Activated T-cell treated with anti-CD3 and anti-CD28 coated beads for 48 hours (primary cell): ENCODE data around the gene PAK5.

Experiments
- DNase-seq: peaks from one replicate; pipeline ENCODE4 v3.0.0-alpha.2; 2020; ENCODE audit warnings: low read depth

PAK5 gene

DNA sequence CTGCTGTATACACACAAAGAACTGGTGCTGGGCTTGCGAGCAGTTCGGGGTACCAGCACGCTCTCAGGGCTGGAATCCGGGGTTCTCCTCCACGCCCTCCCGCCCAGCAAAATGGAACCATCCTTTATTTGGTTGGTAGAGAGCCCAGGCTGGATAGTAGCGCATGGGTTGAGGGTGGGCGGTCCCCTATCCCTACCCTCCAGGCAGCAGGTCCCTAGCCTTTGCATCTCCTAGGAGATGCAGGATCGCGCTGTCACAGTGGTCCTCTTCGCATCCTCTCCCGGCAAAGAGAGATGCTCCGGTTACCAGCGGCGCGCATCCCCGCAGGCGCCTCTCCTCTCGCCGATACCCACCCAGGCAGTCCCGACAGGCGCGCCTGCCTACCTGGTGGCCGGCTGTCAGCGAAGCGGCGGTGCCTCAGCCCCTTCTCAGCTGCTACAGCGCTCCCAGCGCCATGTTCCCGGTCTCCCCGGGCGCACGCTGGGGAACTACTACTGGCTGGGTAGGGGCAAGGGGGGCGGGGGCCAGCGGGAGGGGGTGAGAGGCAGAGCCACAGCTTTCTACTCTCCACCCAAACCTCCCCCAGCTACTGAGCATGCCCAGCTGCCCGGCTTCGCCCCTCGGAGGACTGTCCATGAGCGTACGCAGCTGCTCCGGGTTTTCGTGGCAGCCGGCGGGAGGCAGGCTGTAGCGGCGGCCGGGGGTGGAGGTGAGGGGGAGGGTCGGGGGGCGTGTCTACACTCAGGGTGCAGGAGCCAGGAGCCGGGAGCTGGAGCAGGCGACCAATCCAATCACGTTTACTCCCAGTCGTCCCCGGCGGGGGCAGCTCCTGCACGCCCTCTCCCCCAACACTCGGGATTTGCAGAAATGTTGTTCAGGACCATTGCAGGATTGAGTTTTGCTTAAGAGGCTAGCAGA lies at the start of gene PAK5:
Gene PAK5, minus strand, starts transcription at position 699 of the 918 bp plus-strand sequence. CDS start 194,748 bp downstream, outside the sequence.
- no peak for DNase-seq

- no peak for DNase-seq
Observed at GRCh38 chr20:9887706-9888105, 48.8 kb upstream of the PAK5 start.

DNA sequence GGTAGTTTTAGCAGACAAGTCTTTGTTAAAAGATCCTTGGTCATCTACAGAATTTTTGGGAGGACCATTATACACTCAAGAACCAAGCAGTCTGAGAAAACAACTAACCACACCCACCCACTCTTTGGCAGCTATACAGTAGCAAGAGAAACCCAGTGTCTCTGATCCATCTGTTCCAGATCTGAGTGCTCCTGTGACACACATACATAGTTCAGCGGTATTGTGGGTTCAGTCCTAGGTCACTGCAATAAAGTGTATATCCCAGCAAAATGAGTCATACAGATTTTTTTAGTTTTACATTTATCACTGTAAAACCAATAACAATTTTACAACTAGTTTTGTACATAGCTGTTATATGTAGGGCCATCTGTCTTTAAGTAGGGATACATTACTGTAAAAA lies 47.4 kb upstream of the PAK5 start:
- DNase-seq: no peak

DNA sequence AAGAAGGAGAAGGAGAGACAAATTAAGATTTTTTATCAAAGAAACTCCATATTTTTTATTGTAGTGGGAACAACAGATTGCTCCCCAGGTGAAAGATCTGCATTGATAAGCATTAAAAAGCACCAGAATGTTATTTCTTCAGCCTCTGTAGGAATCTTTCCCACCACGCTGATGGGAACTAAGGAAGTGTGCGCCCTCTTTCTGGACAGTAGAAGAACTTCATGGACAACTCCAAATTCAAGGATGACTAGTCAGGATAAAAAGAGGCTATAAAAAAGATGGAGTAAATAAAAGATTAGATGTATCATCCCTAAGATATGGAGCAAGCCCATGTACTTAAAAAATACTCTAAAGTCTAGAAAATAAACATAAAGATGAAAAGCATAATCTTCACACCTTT lies 45.8 kb upstream of the PAK5 start:
- DNase-seq: no peak

DNA sequence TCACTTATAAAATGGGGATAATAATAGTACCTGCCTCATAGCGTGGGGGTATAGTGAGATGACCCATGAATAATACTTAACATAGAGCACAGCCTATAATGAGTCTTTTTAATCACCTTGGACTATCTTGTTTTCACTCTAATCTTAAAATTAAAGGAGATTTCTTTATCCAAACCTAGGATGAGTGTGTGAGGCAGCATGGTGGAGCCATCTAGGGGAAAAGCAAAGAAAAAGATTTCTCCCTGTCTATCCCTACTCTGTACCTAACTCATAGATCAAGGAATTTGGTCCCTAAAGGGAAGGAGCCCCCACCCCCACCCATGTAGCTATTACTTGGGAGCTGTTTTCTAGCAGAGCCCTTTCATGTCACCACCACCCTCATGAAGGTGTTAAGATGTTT lies 45.2 kb upstream of the PAK5 start:
- DNase-seq: no peak

DNA sequence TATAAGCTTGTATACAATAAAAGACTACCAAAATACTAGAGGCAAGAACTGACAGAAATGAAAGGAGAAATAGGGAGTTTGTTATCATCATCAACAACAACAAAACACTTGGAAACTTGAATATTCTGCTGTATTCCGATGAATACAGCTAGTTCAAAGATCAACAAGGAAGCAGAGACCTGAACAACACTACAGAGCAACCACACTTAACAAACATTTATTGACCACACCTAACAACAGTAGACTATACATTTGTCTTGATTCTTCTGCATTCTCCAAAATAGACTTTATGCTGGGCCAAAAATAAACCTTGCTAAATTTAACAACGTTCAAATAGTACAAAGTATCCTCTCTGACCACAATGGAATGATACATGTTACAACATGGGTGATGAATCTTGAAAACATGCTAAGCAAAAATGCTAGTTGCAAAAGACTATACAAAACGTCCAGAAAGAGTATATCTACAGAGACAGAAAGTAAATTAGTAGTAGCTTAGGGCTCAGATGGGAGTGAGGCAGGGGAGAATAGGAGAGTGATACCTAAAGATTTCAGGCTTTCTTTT lies 39.1 kb upstream of the PAK5 start:
- DNase-seq: no peak

- no peak for DNase-seq
Observed at GRCh38 chr20:9867196-9867980, 28.5 kb upstream of the PAK5 start.

- DNase-seq: no peak
Observed at GRCh38 chr20:9852566-9852965, 13.7 kb upstream of the PAK5 start.

DNA sequence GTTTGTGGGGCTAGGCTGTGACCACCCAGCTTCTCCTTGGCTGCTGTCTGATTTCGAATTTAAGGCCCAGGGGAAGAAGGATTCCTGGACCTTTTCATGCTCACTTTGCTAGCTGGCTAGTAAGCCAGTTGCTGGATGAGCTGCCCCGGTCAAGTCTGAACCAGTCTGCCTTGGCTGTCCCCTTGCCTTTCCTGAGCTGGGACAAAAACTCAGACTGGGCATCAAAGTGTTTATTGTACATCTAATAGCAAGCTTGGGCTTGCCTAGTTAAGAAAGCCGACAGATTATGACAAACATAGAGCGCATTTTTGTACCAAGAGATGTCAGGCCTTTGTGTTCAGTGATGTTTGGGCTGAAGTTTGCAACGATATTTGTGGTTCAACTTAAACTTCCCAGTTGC lies 750 bp upstream of the PAK5 start:
- DNase-seq: no peak

GRCh38 chr20:9838035-9838377 lies 870 bp downstream of the PAK5 start:
- DNase-seq: no peak

DNA sequence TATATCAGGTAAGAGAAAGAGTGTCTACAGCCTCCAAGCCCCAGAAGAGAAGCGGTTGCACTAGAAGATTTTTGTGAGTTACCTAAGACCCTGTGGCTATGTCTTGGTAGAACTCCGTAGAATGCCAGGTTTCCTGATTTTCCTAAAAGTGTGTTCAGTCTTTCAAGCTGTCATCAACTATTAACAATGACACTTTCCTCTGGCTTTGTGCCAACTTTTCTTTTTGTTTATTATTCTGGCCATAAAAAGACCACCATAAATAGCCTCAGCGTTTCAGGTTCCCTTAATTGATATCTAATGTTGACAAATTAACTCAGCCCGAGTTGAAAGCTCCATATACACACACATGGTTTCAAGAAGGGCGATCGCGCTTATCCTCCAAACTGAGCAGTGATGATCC lies 1.2 kb downstream of the PAK5 start:
- DNase-seq: no peak

GRCh38 chr20:9835302-9835701 lies 3.6 kb downstream of the PAK5 start:
- no peak for DNase-seq

DNA sequence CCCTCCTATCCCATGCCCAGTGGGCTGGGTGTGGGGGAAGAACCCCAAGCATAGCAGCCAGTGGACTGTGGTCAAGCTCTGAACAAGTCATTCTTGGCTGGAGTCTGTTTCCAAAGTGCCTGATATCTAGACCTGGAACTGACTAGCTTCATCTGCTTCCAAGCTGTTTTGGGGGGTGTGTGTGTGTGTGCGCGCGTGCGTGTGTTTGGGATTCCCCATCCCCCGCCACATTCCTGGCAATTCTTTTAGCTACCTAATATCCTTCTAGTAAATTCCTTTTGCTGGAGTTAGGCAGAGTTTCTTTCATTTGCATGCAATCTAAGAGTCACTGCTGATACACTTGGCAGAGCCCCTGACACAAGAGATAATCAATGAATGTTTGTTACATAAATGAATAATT lies 7.8 kb downstream of the PAK5 start:
- no peak for DNase-seq

DNA sequence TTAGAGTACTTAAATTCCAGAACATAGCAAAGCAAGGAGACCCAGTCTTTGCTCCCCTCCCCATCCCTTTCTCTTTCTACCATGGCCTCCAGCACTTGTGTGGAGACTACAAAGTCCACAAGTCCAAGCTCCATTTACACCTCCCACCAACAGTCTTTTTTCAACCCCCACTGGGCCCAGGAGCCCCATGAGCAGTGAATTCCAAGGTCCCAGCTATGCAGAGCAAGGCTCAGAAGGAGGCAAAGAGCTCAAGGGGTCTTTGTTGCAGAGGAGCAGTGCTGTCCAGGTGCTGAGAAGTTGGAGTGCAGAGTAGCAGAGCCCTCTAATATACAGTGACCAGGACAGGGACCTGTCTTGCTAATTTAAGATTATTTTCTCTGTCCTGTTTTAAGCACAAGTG lies 9.0 kb downstream of the PAK5 start:
- no peak for DNase-seq

GRCh38 chr20:9817654-9818053 lies 21.2 kb downstream of the PAK5 start:
- DNase-seq: no peak

- DNase-seq: no peak
Observed at GRCh38 chr20:9815632-9816031, 23.2 kb downstream of the PAK5 start.

- no peak for DNase-seq
Observed at GRCh38 chr20:9810738-9811137, 28.1 kb downstream of the PAK5 start.

DNA sequence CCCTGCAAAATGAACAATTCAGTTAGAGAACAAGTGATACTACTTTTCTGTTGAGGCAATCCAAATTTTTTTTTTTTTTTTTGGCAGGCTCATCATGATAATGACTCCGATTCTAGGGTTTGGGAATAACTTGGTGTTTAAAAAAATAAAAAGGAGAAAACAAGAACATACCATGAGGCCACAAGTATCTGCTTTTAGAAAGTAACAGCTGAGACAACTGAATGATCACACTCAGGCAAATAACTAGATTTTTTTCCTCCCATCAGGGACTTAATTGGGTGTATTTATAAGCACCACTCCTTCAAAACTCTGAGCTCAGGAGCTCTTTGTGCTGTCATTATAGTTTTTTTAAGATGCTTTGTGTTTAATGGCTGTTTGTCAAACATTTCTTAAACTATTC lies 29.6 kb downstream of the PAK5 start:
- no peak for DNase-seq

DNA sequence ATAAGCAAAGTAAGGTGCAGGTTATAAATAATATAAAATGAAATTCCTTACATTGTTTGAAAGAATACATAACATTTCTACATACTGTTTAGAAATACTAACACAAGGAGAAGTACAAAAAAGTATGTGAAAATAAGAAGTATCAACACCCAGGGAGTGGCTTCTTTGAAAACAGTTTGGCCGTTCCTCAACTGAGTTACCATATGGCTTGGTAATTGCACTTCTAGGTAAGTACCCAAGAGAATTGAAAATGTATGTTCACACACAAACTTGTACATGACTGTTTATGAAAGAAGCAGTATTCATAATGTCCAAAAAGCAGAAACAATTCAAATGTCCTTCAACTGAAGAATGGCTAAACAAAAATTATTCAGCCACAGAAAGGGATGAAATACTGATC lies 30.7 kb downstream of the PAK5 start:
- DNase-seq: no peak

DNA sequence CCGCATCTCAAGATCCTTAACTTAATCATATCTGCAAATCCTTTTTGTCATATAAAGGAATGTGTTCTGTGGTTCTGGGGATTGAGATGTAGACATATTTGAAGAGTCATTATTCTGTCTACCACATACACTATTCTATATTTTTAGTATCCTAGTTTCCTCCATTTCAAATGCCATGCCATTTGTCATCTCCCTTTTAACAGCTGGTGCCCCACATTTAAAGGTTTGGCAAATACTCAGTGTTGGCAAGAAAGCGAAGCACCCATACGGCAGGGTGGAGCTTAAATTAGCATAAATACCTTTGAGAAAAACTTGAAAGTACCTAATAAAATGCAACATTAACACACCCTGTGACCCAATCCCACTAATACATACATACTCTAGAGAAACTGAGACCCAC lies 31.7 kb downstream of the PAK5 start:
- DNase-seq: no peak

GRCh38 chr20:9800421-9800820 lies 38.5 kb downstream of the PAK5 start:
- DNase-seq: no peak

- DNase-seq: no peak
Observed at GRCh38 chr20:9794831-9795230, 44.0 kb downstream of the PAK5 start.

DNA sequence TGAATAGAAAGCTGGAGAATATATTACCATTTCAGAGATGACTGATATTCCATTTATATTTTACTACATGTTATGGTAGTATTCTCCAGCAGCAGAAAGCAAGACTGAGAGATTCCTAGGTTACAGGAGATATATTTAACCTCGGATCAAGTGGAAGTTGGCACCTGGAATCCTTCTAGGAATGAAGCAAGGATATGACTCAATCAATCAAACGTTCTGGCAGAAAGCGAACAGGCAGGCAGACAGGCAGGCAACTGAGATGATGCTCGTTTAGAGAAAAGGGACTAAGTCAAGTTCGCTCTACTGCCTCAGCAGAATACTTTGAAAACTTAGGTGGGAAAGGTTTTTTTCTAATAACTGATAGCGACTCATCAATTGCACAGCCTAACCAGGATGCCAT lies 46.2 kb downstream of the PAK5 start:
- DNase-seq: no peak
